ENCODE data around the gene PROX1.
"Not testable (repeated sequence)": the region's sequence is repeated elsewhere in the genome, so short reads cannot be mapped to it uniquely, and the experiment has no call there.

Gene PROX1

DNA sequence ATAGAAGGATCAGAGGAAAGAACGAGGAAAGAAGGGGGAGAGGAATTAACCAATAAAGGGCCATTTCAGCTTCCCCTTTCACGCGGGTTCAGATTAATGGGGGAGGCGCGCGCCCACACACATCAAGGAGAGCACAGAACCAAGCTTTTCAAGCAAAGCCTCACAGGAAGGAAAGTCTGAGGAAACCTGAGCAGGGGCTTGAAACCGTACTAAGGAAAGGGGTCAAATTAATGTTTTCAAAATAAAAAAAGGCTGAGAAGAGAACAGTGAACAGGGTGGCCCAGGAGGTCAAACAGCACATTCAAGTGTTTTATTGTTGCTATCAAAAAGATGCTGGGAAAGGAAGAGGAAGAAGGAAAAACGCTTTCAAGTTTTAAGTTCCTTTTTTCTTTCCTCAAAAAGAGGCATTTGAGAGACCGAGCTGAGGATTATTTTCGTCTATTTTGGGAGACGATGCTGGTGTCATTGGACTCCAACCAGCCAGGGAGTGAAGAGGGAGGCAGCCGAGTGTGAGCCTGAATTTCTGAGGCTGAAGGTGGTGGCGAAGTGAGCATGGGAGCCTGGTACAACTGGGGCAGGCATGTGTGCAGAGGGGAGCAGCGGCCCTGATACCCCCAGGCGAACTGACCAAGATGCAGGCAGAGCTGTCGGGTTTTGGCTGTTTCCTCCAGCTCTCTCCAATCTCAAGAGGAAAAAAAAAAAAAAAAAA, 88.4 kb downstream of the PROX1 start:
- no peak for DNase-seq

DNA sequence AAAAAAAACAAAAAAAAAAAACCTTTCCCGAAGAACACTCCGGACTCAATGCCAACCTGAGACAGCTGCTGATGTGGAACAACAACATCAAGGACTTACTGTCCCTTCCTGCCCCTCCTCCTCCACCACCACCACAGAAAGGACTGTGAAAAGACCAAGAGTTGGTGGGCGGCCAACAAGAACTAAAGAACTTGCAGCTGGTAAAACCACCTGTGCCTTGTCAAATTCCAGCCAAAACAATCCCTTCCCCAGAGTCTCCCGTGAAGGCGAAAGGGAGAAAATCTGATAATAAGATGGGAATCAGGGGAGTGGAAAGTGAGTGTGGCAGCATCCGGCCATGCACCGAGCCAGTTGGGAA, 88.9 kb downstream of the PROX1 start:
- no peak for DNase-seq

- DNase-seq, result no peak
Observed at GRCh38 chr1:214078950-214079349, 91.2 kb downstream of the PROX1 start.

- no peak for DNase-seq
Observed at GRCh38 chr1:214085325-214085724, 97.6 kb downstream of the PROX1 start.

DNA sequence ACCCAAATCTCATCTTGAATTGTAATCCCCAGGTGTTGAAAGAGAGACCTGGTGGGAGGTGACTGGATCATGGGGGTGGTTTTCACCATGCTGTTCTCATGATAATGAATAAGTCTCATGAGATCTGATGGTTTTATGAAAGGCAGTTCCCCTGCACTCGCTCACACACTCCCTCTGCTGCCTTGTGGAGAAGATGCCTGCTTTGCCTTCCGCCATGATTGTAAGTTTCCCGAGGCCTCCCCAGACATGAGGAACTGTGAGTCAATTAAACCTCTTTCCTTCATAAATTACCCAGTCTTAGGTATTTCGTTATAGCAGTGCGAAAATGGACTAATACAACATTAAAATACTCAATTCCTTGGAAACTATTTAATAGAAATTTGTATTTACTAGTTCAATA, 99.2 kb downstream of the PROX1 start:
- no peak for DNase-seq

DNA sequence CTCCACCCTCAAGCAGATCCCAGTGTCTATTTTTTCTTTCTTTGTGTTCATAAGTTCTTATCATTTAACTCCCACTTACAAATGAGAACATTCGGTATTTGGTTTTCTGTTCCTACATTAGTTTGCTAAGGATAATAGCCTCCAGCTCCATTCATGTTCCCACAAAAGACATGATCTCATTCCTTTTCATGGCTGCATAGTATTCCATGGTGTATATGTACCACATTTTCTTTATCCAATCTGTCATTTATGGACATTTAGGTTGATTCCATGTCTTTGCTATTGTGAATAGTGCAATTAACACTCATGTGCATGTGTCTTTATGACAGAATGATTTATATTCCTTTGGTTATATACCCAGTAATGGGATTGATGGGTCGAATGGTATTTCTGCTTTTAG, 101.2 kb downstream of the PROX1 start:
- DNase-seq, result not testable (repeated sequence)

All from CD4-positive, alpha-beta T cell treated with Interleukin-17A for 4 hours (primary cell).